Subcutaneous adipose tissue (tissue), 4 donors: ENCODE measurements around the gene SPATA9. TPM values are rescaled to one million over a fixed set of nuclear protein-coding genes. Genes with fewer than 3 reads are reported as not detected.

Experiments
- CTCF ChIP-seq: fragments of 450-650 bp; IDR thresholded peaks from one replicate; pipeline ENCODE4 v1.5.1; 2016; ENCODE audit warnings: low read depth, mild to moderate bottlenecking, control low read depth, antibody characterized with exemption, moderate library complexity
- total RNA-seq, 4 donors: library from RNA; depleted of rRNA; stranded (reverse); fragments of >200 nt; gene quantifications; one replicate each; pipeline ENCODE4 v1.1.0, GENCODE V29; 2016

Gene SPATA9
- total RNA-seq, 4 donors from 2014 or later = 2.4 to 4.7 TPM; not detected in 2

GRCh38 chr5:95638632-95639031 lies 44.2 kb downstream of the SPATA9 start:
- TF ChIP-seq CTCF = no peak

GRCh38 chr5:95634081-95634480 lies 48.7 kb downstream of the SPATA9 start:
- TF ChIP-seq CTCF = no peak

- no peak for TF ChIP-seq CTCF
Measured at GRCh38 chr5:95633671-95634070, 49.1 kb downstream of the SPATA9 start.

GRCh38 chr5:95631991-95632675 lies 50.7 kb downstream of the SPATA9 start:
- no peak for TF ChIP-seq CTCF

GRCh38 chr5:95631255-95631958 lies 51.4 kb downstream of the SPATA9 start:
- TF ChIP-seq CTCF = no peak

GRCh38 chr5:95630394-95630917 lies 52.3 kb downstream of the SPATA9 start:
- TF ChIP-seq CTCF = no peak

GRCh38 chr5:95628933-95629332 lies 53.9 kb downstream of the SPATA9 start:
- TF ChIP-seq CTCF = no peak
